Upper lobe of left lung (tissue), 4 donors: Measurements from ENCODE around the gene VWA5B1.

Source experiments
- EP300 ChIP-seq, 4 donors: sonication (generic); formaldehyde crosslinking; IDR thresholded peaks; one replicate each; pipeline ENCODE4 v1.5.1; 2017; ENCODE audit warnings: antibody characterized with exemption in 4 of 4, control low read depth in 2 of 4
- POLR2A ChIP-seq, 4 donors: fragments of 450-650 bp; IDR thresholded peaks; one replicate each; pipeline ENCODE4 v1.5.1; 2016 to 2017; ENCODE audit warnings: antibody characterized with exemption in 4 of 4, mild to moderate bottlenecking in 2 of 4
- TF ChIP-seq, protein P1 (sequence below), 6 experiments: fragments of 450-650 bp in 4 of 6; fragments of 200-600 bp in 2 of 6; sonication (generic) in 2 of 6; IDR thresholded peaks; one replicate each; pipeline ENCODE4 v1.5.1; 2016 to 2019; ENCODE audit warnings: antibody characterized with exemption in 6 of 6

- TF ChIP-seq EP300 (IDR thresholded peaks at IDR 0.05) (no peak), POLR2A (IDR thresholded peaks at IDR 0.05) (no peak)
- TF ChIP-seq, protein P1, sequence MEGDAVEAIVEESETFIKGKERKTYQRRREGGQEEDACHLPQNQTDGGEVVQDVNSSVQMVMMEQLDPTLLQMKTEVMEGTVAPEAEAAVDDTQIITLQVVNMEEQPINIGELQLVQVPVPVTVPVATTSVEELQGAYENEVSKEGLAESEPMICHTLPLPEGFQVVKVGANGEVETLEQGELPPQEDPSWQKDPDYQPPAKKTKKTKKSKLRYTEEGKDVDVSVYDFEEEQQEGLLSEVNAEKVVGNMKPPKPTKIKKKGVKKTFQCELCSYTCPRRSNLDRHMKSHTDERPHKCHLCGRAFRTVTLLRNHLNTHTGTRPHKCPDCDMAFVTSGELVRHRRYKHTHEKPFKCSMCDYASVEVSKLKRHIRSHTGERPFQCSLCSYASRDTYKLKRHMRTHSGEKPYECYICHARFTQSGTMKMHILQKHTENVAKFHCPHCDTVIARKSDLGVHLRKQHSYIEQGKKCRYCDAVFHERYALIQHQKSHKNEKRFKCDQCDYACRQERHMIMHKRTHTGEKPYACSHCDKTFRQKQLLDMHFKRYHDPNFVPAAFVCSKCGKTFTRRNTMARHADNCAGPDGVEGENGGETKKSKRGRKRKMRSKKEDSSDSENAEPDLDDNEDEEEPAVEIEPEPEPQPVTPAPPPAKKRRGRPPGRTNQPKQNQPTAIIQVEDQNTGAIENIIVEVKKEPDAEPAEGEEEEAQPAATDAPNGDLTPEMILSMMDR (IDR thresholded peaks at IDR 0.05): no peak
Observed at GRCh38 chr1:20389571-20389970, 98.9 kb downstream of the VWA5B1 start.
